Measurements from ENCODE around the gene CCDC33. TPM values are rescaled to one million over a fixed set of nuclear protein-coding genes. Genes with fewer than 3 reads are reported as not detected.

CCDC33 gene
- total RNA-seq, 1 donor from 2014 or later = 0.51 TPM

DNA sequence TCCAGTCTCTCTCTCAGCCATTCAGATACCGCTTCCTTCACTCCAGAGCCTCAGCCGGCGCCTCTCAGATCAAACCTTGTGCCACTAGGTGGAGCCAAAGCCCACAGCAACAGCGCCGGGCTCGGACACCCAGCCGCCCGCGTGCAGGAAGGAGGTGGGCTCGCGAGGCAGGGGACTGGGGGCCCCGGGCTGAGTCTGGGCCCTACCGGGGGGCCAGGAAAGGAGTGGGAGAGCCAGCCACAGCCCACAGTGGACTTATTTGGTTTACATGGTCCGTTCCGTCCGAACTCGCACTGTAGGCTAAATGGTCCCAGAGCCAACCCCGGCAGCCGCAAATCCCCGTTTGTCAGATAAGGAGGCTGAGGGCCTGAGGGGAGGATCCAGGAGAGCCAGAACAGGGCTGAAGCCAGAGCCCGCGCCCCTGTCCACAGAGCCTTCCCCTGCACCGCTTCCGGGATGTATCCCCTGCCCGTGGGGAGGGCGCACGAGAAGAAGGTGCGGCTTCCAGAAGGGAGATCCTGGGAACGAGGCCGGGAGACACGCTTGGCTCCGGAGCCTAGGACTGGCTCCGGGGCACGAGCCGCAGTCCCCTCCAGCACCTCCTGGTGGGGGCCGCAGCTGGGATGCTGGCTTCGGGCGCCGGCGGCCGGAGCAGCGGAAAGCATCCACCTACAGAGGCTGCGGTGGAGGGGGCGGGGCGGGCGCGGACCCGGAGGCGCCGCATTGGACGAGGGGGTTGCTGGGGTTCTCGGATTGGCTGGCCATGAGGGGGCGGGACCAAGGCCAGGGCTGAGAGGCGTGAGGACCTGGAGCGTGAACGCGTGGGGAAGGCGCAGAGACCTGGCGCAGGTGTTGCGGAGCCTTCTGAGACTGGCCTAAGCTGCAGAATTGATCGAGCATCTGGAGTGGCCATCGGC, 137.9 kb downstream of the CCDC33 start:
- peak; percentile 94 for DNase-seq (ENCODE audit: low spot score)
- TF ChIP-seq, protein P1, sequence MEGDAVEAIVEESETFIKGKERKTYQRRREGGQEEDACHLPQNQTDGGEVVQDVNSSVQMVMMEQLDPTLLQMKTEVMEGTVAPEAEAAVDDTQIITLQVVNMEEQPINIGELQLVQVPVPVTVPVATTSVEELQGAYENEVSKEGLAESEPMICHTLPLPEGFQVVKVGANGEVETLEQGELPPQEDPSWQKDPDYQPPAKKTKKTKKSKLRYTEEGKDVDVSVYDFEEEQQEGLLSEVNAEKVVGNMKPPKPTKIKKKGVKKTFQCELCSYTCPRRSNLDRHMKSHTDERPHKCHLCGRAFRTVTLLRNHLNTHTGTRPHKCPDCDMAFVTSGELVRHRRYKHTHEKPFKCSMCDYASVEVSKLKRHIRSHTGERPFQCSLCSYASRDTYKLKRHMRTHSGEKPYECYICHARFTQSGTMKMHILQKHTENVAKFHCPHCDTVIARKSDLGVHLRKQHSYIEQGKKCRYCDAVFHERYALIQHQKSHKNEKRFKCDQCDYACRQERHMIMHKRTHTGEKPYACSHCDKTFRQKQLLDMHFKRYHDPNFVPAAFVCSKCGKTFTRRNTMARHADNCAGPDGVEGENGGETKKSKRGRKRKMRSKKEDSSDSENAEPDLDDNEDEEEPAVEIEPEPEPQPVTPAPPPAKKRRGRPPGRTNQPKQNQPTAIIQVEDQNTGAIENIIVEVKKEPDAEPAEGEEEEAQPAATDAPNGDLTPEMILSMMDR (IDR thresholded peaks at IDR 0.05; ENCODE audit: unreplicated experiment) = peak; percentile 70
- H3K27me3 Mint-ChIP-seq (ENCODE audit: unreplicated experiment) = peaks cover 7% of the 10 kb centered on the region
- H3K27ac Mint-ChIP-seq (ENCODE audit: unreplicated experiment) = no peak overlapping the region
- H3K4me3 Mint-ChIP-seq (ENCODE audit: unreplicated experiment) = peak overlapping the region; percentile 77
- H3K4me1 Mint-ChIP-seq (ENCODE audit: unreplicated experiment) = peaks cover 24% of the 10 kb centered on the region
- H3K9me3 Mint-ChIP-seq (ENCODE audit: unreplicated experiment) = no peaks in the 10 kb centered on the region
- H3K36me3 Mint-ChIP-seq (ENCODE audit: low read depth, unreplicated experiment) = no peaks in the 10 kb centered on the region

DNA sequence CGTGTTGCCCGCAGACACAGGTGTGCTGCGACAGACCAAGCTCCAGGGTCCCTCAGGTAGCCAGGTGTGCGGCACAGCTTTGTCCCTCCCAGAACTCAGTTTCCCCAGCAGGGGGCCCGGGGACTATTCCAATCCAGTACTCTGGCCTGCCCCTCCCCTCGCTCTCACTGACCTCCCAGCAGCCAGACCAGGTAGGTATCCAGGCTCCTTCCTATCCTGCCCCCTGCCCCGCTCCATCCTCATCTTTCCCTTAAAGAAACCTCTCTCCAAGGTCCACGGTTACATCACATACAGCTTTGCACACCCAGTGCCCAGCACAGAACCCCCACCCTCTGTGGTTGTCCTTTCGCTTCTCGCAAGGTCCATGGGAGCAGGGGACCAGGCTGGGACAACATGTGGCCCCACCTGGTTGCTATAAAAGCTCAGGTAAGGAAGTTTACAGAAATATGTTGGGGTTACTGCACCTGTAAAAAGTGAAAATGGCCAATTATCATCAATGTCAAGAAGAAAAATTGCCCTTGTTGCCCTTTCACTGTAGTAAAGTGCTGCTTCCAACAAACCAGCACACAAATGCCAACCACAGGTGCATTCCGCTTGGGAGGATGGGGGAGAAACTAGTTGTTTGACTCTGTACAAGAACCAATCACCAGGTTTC, 138.6 kb downstream of the CCDC33 start:
- H3K4me1 Mint-ChIP-seq (ENCODE audit: unreplicated experiment) = peaks cover 28% of the 10 kb centered on the region
- no peak for DNase-seq (ENCODE audit: low spot score)
- peak overlapping the region; percentile 52 for H3K4me3 Mint-ChIP-seq (ENCODE audit: unreplicated experiment)
- TF ChIP-seq, protein P1 (IDR thresholded peaks at IDR 0.05; ENCODE audit: unreplicated experiment) = no peak
- no peak overlapping the region for H3K27ac Mint-ChIP-seq (ENCODE audit: unreplicated experiment)
- no peaks in the 10 kb centered on the region for H3K9me3 Mint-ChIP-seq (ENCODE audit: unreplicated experiment)
- H3K36me3 Mint-ChIP-seq (ENCODE audit: low read depth, unreplicated experiment) = no peaks in the 10 kb centered on the region
- peaks cover 7% of the 10 kb centered on the region for H3K27me3 Mint-ChIP-seq (ENCODE audit: unreplicated experiment)

DNA sequence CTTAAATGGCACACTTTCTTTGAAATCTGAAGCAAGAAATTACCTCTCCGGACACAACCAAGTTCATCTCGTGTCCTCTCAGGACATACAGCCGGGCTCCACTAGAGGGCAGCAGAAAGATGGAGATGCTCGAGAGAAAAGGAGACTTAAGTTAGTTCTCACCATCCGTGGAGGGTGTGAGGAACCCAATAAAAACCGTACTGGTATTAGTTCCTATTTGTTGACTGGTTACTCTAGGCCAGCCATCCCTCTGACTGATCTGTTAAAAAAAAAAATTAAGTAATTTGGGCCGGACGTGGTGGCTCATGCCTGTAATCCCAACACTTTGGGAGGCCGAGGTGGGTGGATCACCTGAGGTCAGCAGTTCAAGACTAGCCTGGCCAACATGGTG, 139.2 kb downstream of the CCDC33 start:
- TF ChIP-seq, protein P1 (IDR thresholded peaks at IDR 0.05; ENCODE audit: unreplicated experiment) = peak; percentile 75
- peaks cover 28% of the 10 kb centered on the region for H3K4me1 Mint-ChIP-seq (ENCODE audit: unreplicated experiment)
- no peak overlapping the region for H3K27ac Mint-ChIP-seq (ENCODE audit: unreplicated experiment)
- no peaks in the 10 kb centered on the region for H3K36me3 Mint-ChIP-seq (ENCODE audit: low read depth, unreplicated experiment)
- peaks cover 7% of the 10 kb centered on the region for H3K27me3 Mint-ChIP-seq (ENCODE audit: unreplicated experiment)
- DNase-seq (ENCODE audit: low spot score) = peak; percentile 86
- H3K4me3 Mint-ChIP-seq (ENCODE audit: unreplicated experiment) = peak overlapping the region; percentile 52
- H3K9me3 Mint-ChIP-seq (ENCODE audit: unreplicated experiment) = no peaks in the 10 kb centered on the region

DNA sequence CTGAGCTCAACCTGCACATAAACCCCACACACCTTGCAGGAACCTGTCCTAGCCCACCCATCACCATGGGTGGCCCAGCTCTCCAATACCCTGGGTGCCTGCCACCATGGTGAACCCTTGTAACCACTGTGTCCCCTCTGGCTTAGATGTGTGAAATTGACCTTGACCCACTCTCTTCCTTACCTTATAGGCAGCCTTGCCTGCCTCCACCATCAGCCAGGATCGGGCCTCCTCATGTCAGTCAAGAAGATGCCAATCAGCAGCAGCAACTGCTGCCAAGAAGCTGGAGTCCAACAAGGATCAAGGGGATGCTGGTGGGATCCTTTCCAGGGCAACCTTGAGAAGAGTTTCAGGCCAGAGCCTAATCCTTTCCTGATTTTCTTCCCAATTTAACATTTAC, 140.1 kb downstream of the CCDC33 start:
- Mint-ChIP-seq H3K4me1 (ENCODE audit: unreplicated experiment) (peaks cover 28% of the 10 kb centered on the region), H3K36me3 (ENCODE audit: low read depth, unreplicated experiment) (no peaks in the 10 kb centered on the region), H3K27ac (ENCODE audit: unreplicated experiment) (no peak overlapping the region), H3K27me3 (ENCODE audit: unreplicated experiment) (peaks cover 7% of the 10 kb centered on the region), H3K4me3 (ENCODE audit: unreplicated experiment) (no peak overlapping the region), H3K9me3 (ENCODE audit: unreplicated experiment) (no peaks in the 10 kb centered on the region)
- TF ChIP-seq, protein P1 (IDR thresholded peaks at IDR 0.05; ENCODE audit: unreplicated experiment) = no peak
- DNase-seq (ENCODE audit: low spot score) = no peak
